ENCODE data around the gene BRF1.

GRCh38 chr14:105333020-105333490 is 32.3 kb upstream of the BRF1 start:
- TF ChIP-seq CTCF (conservative IDR thresholded peaks at IDR 0.05 in 1 of 2, IDR thresholded peaks at IDR 0.05 in 1 of 2; ENCODE audit: low read depth in 1 of 2, low read length in 2 of 2) (no peak), EZH2 (IDR thresholded peaks at IDR 0.05; ENCODE audit: low read length, missing control alignments) (no peak)

Data from fibroblast of lung (primary cell).